Natural killer cell treated with Interleukin-12 subunit alpha and Interleukin-12 subunit beta and Interleukin-15 and Interleukin-18, amount 100 ng/mL, for 72 hours (primary cell): ENCODE results near the gene PRELP. TPM values are rescaled to one million over a fixed set of nuclear protein-coding genes. Genes with fewer than 3 reads are reported as not detected.

Experiments
- ATAC-seq, 2 donors: fragments of 150-1000 bp; cut with Tn5 transposase in 1 of 2; sonication (Bioruptor Pico), chemical (Tn5 transposase) in 1 of 2; 2 replicates each; pipeline ENCODE4 v1.10.0; 2021
- DNase-seq: peaks from one replicate; pipeline ENCODE4 v3.0.0; 2022; ENCODE audit warnings: low spot score
- H3K27ac Mint-ChIP-seq, 2 donors: 1 replicate in 1 of 2; 2 replicates in 1 of 2; pipeline ENCODE4 v1.8.0; 2022; ENCODE audit warnings: mixed read lengths in 2 of 2, mild to moderate bottlenecking in 1 of 2, moderate library complexity in 1 of 2
- H3K27me3 Mint-ChIP-seq, 2 donors: 1 replicate in 1 of 2; 2 replicates in 1 of 2; pipeline ENCODE4 v1.8.0; 2022; ENCODE audit warnings: mixed read lengths in 2 of 2
- H3K36me3 Mint-ChIP-seq: one replicate; pipeline ENCODE4 v1.8.0; 2022; ENCODE audit warnings: mixed read lengths
- H3K4me1 Mint-ChIP-seq, 2 donors: 1 replicate in 1 of 2; 2 replicates in 1 of 2; pipeline ENCODE4 v1.8.0; 2022; ENCODE audit warnings: low read depth in 2 of 2, mixed read lengths in 2 of 2, mild to moderate bottlenecking in 1 of 2
- H3K4me3 Mint-ChIP-seq: one replicate; pipeline ENCODE4 v1.8.0; 2022; ENCODE audit warnings: mixed read lengths
- H3K9me3 Mint-ChIP-seq: 2 replicates; pipeline ENCODE4 v1.8.0; 2022; ENCODE audit warnings: mixed read lengths
- total RNA-seq, 2 donors: library from RNA; stranded (reverse); gene quantifications; one replicate each; pipeline ENCODE4 v1.2.3, GENCODE V29; 2022

The PRELP gene
- total RNA-seq, 2 donors from 2014 or later = not detected

- ATAC-seq (no peak), DNase-seq (no peak)
- no peak overlapping the region for H3K4me3 Mint-ChIP-seq
- H3K27me3 Mint-ChIP-seq = peaks cover 4 to 14% of the 10 kb centered on the region in 2 donors
- no peak overlapping the region for H3K27ac Mint-ChIP-seq
- no peaks in the 10 kb centered on the region for H3K9me3 Mint-ChIP-seq
- no peaks in the 10 kb centered on the region for H3K36me3 Mint-ChIP-seq
- peaks cover 3 to 7% of the 10 kb centered on the region in 2 donors for H3K4me1 Mint-ChIP-seq
Observed at GRCh38 chr1:203492082-203492747, 16.6 kb downstream of the PRELP start.

GRCh38 chr1:203492748-203493130 lies 17.1 kb downstream of the PRELP start:
- Mint-ChIP-seq H3K27me3 (peaks cover 4 to 14% of the 10 kb centered on the region in 2 donors), H3K9me3 (no peaks in the 10 kb centered on the region), H3K4me1 (peaks cover 0 to 7% of the 10 kb centered on the region in 2 donors), H3K4me3 (no peak overlapping the region), H3K36me3 (no peaks in the 10 kb centered on the region), H3K27ac (no peak overlapping the region)
- ATAC-seq (no peak), DNase-seq (no peak)

GRCh38 chr1:203493901-203494300 lies 18.3 kb downstream of the PRELP start, which contains the start of gene OPTC:
TSS of gene OPTC (plus strand) at chr1:203494153. CDS start at chr1:203496006, 1,853 bp downstream.
- DNase-seq = no peak
- ATAC-seq = no peak
- Mint-ChIP-seq H3K36me3 (no peaks in the 10 kb centered on the region), H3K4me1 (peaks cover 0 to 6% of the 10 kb centered on the region in 2 donors), H3K4me3 (no peak within 1 kb of the TSS), H3K9me3 (no peaks in the 10 kb centered on the region), H3K27me3 (peaks cover 4 to 14% of the 10 kb centered on the region in 2 donors), H3K27ac (no peak within 1 kb of the TSS)

DNA sequence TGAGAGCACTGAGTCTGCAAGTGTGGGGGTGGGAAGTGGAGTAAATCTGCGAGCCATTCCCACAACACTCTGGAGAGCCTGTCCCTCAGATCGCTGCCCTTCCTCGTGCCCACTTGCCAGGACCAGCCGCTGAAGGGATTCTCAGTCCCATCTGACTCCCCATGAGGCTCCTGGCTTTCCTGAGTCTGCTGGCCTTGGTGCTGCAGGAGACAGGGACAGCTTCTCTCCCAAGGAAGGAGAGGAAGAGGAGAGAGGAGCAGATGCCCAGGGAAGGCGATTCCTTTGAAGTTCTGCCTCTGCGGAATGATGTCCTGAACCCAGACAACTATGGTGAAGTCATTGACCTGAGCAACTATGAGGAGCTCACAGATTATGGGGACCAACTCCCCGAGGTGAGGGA lies 20.2 kb downstream of the PRELP start:
- H3K27me3 Mint-ChIP-seq = peaks cover 4 to 13% of the 10 kb centered on the region in 2 donors
- H3K36me3 Mint-ChIP-seq = no peaks in the 10 kb centered on the region
- H3K4me3 Mint-ChIP-seq = no peak overlapping the region
- ATAC-seq (no peak), DNase-seq (no peak)
- H3K27ac Mint-ChIP-seq = no peak overlapping the region
- no peaks in the 10 kb centered on the region for H3K9me3 Mint-ChIP-seq
- peaks cover 0 to 2% of the 10 kb centered on the region in 2 donors for H3K4me1 Mint-ChIP-seq

DNA sequence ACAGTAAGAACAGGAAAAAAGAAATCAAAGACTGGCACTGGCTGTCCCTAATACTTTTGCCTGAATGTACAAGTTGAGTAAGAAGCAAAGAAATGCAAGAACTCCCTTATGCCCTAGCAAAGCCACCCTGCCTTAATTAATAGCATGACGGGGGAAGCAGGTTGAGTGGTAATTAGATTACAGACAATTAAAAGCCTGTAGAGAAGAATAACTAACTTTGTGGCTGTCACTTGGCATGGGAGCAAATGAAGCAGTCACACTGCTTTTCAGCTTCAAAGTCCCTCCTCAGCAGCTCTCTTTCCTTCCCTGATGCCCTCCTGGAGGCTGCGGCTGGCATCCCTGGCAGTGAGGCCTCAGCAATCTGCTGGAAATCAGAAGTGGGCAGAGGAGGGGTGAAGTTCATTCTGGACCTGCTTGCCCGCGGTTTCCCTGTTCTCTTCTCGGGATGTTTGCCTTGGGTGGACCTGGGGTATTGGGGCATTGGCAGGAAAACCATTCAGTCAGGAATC lies 21.7 kb downstream of the PRELP start:
- ATAC-seq (no peak), DNase-seq (no peak)
- Mint-ChIP-seq H3K9me3 (no peaks in the 10 kb centered on the region), H3K4me3 (no peak overlapping the region), H3K36me3 (no peaks in the 10 kb centered on the region), H3K27me3 (no peaks in the 10 kb centered on the region), H3K27ac (no peak overlapping the region), H3K4me1 (peaks cover 0 to 3% of the 10 kb centered on the region in 2 donors)

DNA sequence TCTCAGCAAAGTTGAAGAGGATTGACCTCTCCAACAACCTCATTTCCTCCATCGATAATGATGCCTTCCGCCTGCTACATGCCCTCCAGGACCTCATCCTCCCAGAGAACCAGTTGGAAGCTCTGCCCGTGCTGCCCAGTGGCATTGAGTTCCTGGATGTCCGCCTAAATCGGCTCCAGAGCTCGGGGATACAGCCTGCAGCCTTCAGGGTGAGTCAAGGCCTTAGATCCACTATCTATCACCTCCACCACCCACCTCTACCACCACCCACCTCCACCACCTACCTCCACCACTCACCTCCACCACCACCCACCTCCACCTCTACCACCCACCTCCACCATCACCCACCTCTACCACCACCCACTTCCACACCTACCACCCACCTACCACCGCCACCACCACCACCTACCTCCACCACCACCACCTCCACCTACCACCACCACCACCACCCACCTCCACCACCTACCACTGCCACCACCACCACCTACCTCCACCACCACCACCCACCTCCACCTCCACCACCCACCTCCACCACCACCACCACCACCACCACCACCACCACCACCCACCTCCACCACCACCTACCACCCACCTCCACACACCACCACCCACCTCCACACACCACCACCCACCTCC lies 24.2 kb downstream of the PRELP start:
- peaks cover 4 to 7% of the 10 kb centered on the region in 2 donors for H3K4me1 Mint-ChIP-seq
- H3K27me3 Mint-ChIP-seq = peaks cover 0 to 6% of the 10 kb centered on the region in 2 donors
- no peak overlapping the region for H3K27ac Mint-ChIP-seq
- H3K9me3 Mint-ChIP-seq = no peaks in the 10 kb centered on the region
- no peaks in the 10 kb centered on the region for H3K36me3 Mint-ChIP-seq
- no peak overlapping the region for H3K4me3 Mint-ChIP-seq
- no peak for DNase-seq
- no peak for ATAC-seq

- DNase-seq (no peak), ATAC-seq (no peak)
- Mint-ChIP-seq H3K36me3 (no peaks in the 10 kb centered on the region), H3K27me3 (peaks cover 0 to 6% of the 10 kb centered on the region in 2 donors), H3K4me3 (no peak overlapping the region), H3K9me3 (no peaks in the 10 kb centered on the region), H3K27ac (no peak overlapping the region), H3K4me1 (peaks cover 6 to 8% of the 10 kb centered on the region in 2 donors)
Observed at GRCh38 chr1:203500279-203500678, 24.7 kb downstream of the PRELP start.

GRCh38 chr1:203503836-203504235 lies 28.2 kb downstream of the PRELP start:
- DNase-seq (no peak), ATAC-seq (no peak)
- Mint-ChIP-seq H3K4me1 (peaks cover 6 to 8% of the 10 kb centered on the region in 2 donors), H3K36me3 (no peaks in the 10 kb centered on the region), H3K9me3 (no peaks in the 10 kb centered on the region), H3K27me3 (peaks cover 0 to 6% of the 10 kb centered on the region in 2 donors), H3K4me3 (no peak overlapping the region), H3K27ac (no peak overlapping the region)

DNA sequence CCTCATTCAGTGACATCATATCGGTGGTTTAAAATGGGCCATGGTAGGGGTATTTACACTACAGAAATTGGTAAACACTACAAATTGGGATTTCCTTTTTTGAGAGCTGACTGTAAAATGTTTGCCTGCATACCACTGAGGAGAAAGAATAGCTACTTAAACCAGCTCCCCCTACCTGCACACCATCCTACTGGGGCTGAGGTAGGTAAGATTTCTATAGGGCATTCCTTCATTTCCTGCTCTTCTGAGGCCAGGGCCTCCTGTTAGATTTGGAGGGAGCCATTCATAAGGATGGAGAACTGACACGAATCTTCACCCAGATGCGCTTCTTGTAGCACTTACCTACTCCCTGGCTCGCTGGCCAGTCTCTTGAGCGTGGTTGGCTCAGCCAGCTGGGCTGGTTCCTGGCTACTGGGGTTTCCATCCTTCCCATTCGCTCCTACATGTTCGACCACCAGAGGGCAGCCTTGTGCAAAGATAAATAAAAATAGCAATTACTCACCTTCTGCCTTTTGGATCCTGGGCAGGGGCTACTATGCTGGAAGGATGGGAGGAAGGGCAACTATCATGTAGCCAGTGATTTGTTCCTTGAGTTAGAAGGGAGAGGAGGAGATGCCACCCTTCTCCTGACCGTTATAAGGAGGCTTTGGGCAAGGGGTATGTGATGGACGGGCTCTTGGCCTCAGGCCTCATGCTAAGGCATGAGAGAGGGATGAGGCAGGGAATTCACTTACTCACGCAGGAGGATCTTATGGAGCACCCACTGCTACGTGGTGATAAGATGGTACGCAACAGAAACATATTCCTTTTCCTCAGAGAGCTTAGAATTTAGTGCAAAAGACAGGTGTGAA lies 29.0 kb downstream of the PRELP start:
- H3K4me1 Mint-ChIP-seq = peaks cover 6 to 8% of the 10 kb centered on the region in 2 donors
- no peaks in the 10 kb centered on the region for H3K9me3 Mint-ChIP-seq
- peak overlapping the region; percentile 6 to 73 for H3K27ac Mint-ChIP-seq
- H3K36me3 Mint-ChIP-seq = no peaks in the 10 kb centered on the region
- peak; percentile 71 for DNase-seq
- H3K4me3 Mint-ChIP-seq = no peak overlapping the region
- peak; percentile 69 to 76 for ATAC-seq
- H3K27me3 Mint-ChIP-seq = peaks cover 0 to 6% of the 10 kb centered on the region in 2 donors

- Mint-ChIP-seq H3K4me3 (no peak overlapping the region), H3K4me1 (peaks cover 6 to 8% of the 10 kb centered on the region in 2 donors), H3K27me3 (peaks cover 0 to 6% of the 10 kb centered on the region in 2 donors), H3K36me3 (no peaks in the 10 kb centered on the region), H3K9me3 (no peaks in the 10 kb centered on the region), H3K27ac (peak overlapping the region; percentile 6 to 26)
- ATAC-seq (no peak), DNase-seq (no peak)
Observed at GRCh38 chr1:203505526-203506204, 30.1 kb downstream of the PRELP start.

DNA sequence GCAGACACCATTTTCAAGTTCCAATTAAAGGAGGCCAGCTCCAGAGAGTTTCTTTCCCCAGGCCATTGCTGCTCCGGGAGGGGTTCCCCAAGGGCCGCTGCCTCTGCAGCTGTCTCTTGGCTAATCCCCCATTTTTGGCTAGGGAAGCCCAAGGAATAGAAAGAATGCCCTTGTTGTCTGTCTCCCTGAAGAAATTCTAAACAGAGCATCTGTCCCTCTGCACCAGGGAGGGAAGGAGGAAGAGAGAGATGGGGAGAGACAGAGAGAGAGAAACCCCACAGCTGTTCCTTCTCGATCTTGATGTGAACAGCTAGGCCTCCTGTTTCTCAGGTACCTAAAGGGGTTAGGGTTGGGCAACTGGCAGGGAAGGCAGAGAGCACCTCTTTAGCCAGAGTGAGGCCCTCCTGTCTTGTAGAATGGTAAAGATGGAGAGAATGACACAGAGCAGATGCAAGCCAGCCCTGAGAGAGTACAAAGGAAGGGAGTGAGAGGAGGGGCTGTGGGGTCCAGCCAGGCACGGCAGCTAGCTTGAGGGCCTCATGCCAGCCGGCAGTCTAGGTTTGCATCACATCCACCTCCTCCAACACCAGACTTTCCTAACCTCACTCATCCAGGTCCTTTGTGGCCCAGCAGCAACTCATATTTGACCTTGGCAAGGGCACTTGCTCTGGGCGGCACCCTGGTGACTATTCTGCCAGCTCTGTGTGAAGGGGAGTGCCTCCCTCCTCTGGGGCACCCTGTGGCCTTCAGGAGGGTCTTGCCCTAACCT lies 31.4 kb downstream of the PRELP start:
- Mint-ChIP-seq H3K9me3 (no peaks in the 10 kb centered on the region), H3K4me3 (no peak overlapping the region), H3K4me1 (peaks cover 5 to 6% of the 10 kb centered on the region in 2 donors), H3K27me3 (peaks cover 0 to 6% of the 10 kb centered on the region in 2 donors), H3K36me3 (no peaks in the 10 kb centered on the region), H3K27ac (peak overlapping the region in 1 of 2 donors; percentile 56)
- no peak for DNase-seq
- ATAC-seq = no peak

DNA sequence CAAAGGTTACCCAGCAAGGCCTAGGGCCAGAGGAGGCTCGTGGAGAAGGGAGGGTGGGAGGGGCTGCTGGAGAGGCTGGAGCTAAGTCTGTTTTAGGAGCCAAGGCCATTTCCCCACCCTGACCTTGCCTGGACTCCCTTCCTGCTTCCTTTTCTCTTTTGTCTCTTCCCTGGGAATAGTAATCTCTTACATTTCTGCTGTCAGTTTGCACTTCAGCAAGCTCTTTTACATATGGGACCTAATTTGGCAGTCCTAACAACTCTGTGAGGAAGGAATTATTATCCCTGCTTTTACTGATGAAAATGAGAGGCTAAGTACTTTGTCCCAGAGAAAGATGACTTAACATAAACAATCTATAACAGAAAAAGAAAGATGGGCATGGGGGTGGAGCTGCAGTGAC lies 32.2 kb downstream of the PRELP start:
- Mint-ChIP-seq H3K4me1 (peaks cover 8% of the 10 kb centered on the region in 2 donors), H3K4me3 (no peak overlapping the region), H3K9me3 (no peaks in the 10 kb centered on the region), H3K36me3 (no peaks in the 10 kb centered on the region), H3K27me3 (peaks cover 0 to 8% of the 10 kb centered on the region in 2 donors), H3K27ac (no peak overlapping the region)
- ATAC-seq = no peak
- DNase-seq = no peak
